ENCODE results near the gene ABHD4. TPM values are rescaled to one million over a fixed set of nuclear protein-coding genes. Genes with fewer than 3 reads are reported as not detected.
"Not testable (repeated sequence)": the region's sequence is repeated elsewhere in the genome, so short reads cannot be mapped to it uniquely, and the experiment has no call there.

The ABHD4 gene
- total RNA-seq, 2 experiments from 2014 or later, result 16.7 to 20.7 TPM

GRCh38 chr14:22564463-22564862 is 33.6 kb upstream of the ABHD4 start:
- Mint-ChIP-seq H3K9me3 (no peaks in the 10 kb centered on the region), H3K4me1 (peaks cover 95% of the 10 kb centered on the region), H3K27ac (peak overlapping the region; percentile 95), H3K4me3 (peak overlapping the region; percentile 42), H3K36me3 (ENCODE audit: low read depth) (peaks cover 43% of the 10 kb centered on the region), H3K27me3 (no peaks in the 10 kb centered on the region)
- ChIA-PET POLR2A (interaction anchor here (1.3 to 26.6 kb wide), 7 partner anchors 11 to 678 kb away, joined by 3 to 1110 read pairs (median 147); partner anchors contain the start of gene DAD1), CTCF (interaction anchor here (0.6 to 11.8 kb wide), 5 partner anchors 6 to 498 kb away, joined by 3 to 593 read pairs (median 3); partner anchors contain the start of gene DAD1)
- DNase-seq, result no peak

- POLR2A ChIA-PET, result interaction anchor here (1.3 to 26.6 kb wide), 9 partner anchors 12 to 567 kb away, joined by 4 to 1110 read pairs (median 40); partner anchors contain the start of genes DAD1, LRP10 and MRPL52
Measured at GRCh38 chr14:22565391-22565945, 32.6 kb upstream of the ABHD4 start.

GRCh38 chr14:22566266-22566665 is 31.8 kb upstream of the ABHD4 start:
- peak overlapping the region; percentile 62 for H3K4me3 Mint-ChIP-seq
- not testable (repeated sequence) for H3K27me3 Mint-ChIP-seq, H3K9me3 Mint-ChIP-seq
- CTCF ChIA-PET, result interaction anchor here (1.0 to 11.8 kb wide), 6 partner anchors 8 to 502 kb away, joined by 3 to 593 read pairs (median 3); no protein-coding TSS in a partner anchor
- peak; percentile 55 for DNase-seq
- peak overlapping the region; percentile 95 for H3K27ac Mint-ChIP-seq
- H3K4me1 Mint-ChIP-seq, result peaks cover 86% of the 10 kb centered on the region
- POLR2A ChIA-PET, result interaction anchor here (1.3 to 26.6 kb wide), 12 partner anchors 13 to 717 kb away, joined by 3 to 1110 read pairs (median 9); partner anchors contain the start of genes DAD1, LRP10 and MRPL52
- H3K36me3 Mint-ChIP-seq (ENCODE audit: low read depth), result peaks cover 54% of the 10 kb centered on the region

More at GRCh38 chr14:22565391-22565945, 32.6 kb upstream of the ABHD4 start:
- peaks cover 91% of the 10 kb centered on the region for H3K4me1 Mint-ChIP-seq
- peak overlapping the region; percentile 62 for H3K4me3 Mint-ChIP-seq
- H3K27ac Mint-ChIP-seq, result peak overlapping the region; percentile 95
- H3K36me3 Mint-ChIP-seq (ENCODE audit: low read depth), result peaks cover 50% of the 10 kb centered on the region
- no peaks in the 10 kb centered on the region for H3K27me3 Mint-ChIP-seq
- H3K9me3 Mint-ChIP-seq, result no peaks in the 10 kb centered on the region
- DNase-seq, result no peak
- CTCF ChIA-PET, result interaction anchor here (0.6 to 11.8 kb wide), 8 partner anchors 7 to 344 kb away, joined by 3 to 593 read pairs (median 3); no protein-coding TSS in a partner anchor

- Mint-ChIP-seq H3K27ac (peak overlapping the region; percentile 95), H3K4me1 (peaks cover 80% of the 10 kb centered on the region), H3K9me3 (no peaks in the 10 kb centered on the region), H3K36me3 (ENCODE audit: low read depth) (peaks cover 55% of the 10 kb centered on the region), H3K27me3 (no peaks in the 10 kb centered on the region), H3K4me3 (peak overlapping the region; percentile 53)
- CTCF ChIA-PET, result interaction anchor here (0.7 to 11.8 kb wide), 7 partner anchors 8 to 569 kb away, joined by 3 to 593 read pairs (median 3); no protein-coding TSS in a partner anchor
- POLR2A ChIA-PET, result interaction anchor here (0.9 to 26.6 kb wide), 14 partner anchors 13 to 726 kb away, joined by 3 to 1110 read pairs (median 6); partner anchors contain the start of genes DAD1, LRP10 and OXA1L
- DNase-seq, result no peak
Measured at GRCh38 chr14:22566845-22567244, 31.3 kb upstream of the ABHD4 start.

- peaks cover 59% of the 10 kb centered on the region for H3K36me3 Mint-ChIP-seq (ENCODE audit: low read depth)
- ChIA-PET CTCF (interaction anchor here (0.6 to 11.8 kb wide), 8 partner anchors 9 to 639 kb away, joined by 3 to 593 read pairs (median 3); no protein-coding TSS in a partner anchor), POLR2A (interaction anchor here (0.7 to 26.6 kb wide), 17 partner anchors 14 to 925 kb away, joined by 3 to 1110 read pairs (median 3); partner anchors contain the start of genes DAD1, LRP10 and OXA1L)
- H3K27ac Mint-ChIP-seq, result peak overlapping the region; percentile 95
- no peaks in the 10 kb centered on the region for H3K27me3 Mint-ChIP-seq
- no peak for DNase-seq
- peak overlapping the region; percentile 53 for H3K4me3 Mint-ChIP-seq
- H3K4me1 Mint-ChIP-seq, result peaks cover 77% of the 10 kb centered on the region
- H3K9me3 Mint-ChIP-seq, result no peaks in the 10 kb centered on the region
Measured at GRCh38 chr14:22567437-22567836, 30.7 kb upstream of the ABHD4 start.

GRCh38 chr14:22569106-22569736 is 28.9 kb upstream of the ABHD4 start:
- Mint-ChIP-seq H3K4me3 (peak overlapping the region; percentile 82), H3K9me3 (no peaks in the 10 kb centered on the region), H3K36me3 (ENCODE audit: low read depth) (peaks cover 64% of the 10 kb centered on the region), H3K27ac (peak overlapping the region; percentile 95), H3K4me1 (peaks cover 75% of the 10 kb centered on the region), H3K27me3 (no peaks in the 10 kb centered on the region)
- DNase-seq, result no peak
- POLR2A ChIA-PET, result interaction anchor here (0.7 to 26.6 kb wide), 34 partner anchors 16 to 846 kb away, joined by 3 to 1110 read pairs (median 8); partner anchors contain the start of genes DAD1, HAUS4 and OXA1L
- CTCF ChIA-PET, result interaction anchor here (0.7 to 11.8 kb wide), 62 partner anchors 10 to 858 kb away, joined by 3 to 593 read pairs (median 8); partner anchors contain the start of genes ABHD4, AJUBA, DAD1 and OXA1L

- Mint-ChIP-seq H3K9me3 (no peaks in the 10 kb centered on the region), H3K27ac (peak overlapping the region; percentile 95), H3K4me1 (peaks cover 75% of the 10 kb centered on the region), H3K27me3 (no peaks in the 10 kb centered on the region), H3K36me3 (ENCODE audit: low read depth) (peaks cover 64% of the 10 kb centered on the region), H3K4me3 (peak overlapping the region; percentile 82)
- no peak for DNase-seq
- CTCF ChIA-PET, result interaction anchor here (0.5 to 11.8 kb wide), 105 partner anchors 9 to 1072 kb away, joined by 3 to 593 read pairs (median 6); partner anchors contain the start of genes ABHD4, AJUBA, DAD1 and MRPL52
- POLR2A ChIA-PET, result interaction anchor here (0.7 to 26.6 kb wide), 41 partner anchors 9 to 846 kb away, joined by 3 to 1110 read pairs (median 7); partner anchors contain the start of genes AJUBA, DAD1, HAUS4 and LRP10
Measured at GRCh38 chr14:22569737-22570131, 28.4 kb upstream of the ABHD4 start.

GRCh38 chr14:22570132-22570949 is 27.8 kb upstream of the ABHD4 start:
- H3K36me3 Mint-ChIP-seq (ENCODE audit: low read depth), result peaks cover 61% of the 10 kb centered on the region
- POLR2A ChIA-PET, result interaction anchor here (0.7 to 26.6 kb wide), 44 partner anchors 8 to 847 kb away, joined by 3 to 1110 read pairs (median 6); partner anchors contain the start of genes ABHD4, AJUBA, DAD1 and HAUS4
- H3K9me3 Mint-ChIP-seq, result no peaks in the 10 kb centered on the region
- no peaks in the 10 kb centered on the region for H3K27me3 Mint-ChIP-seq
- DNase-seq, result peak; percentile 91
- peak overlapping the region; percentile 95 for H3K27ac Mint-ChIP-seq
- H3K4me3 Mint-ChIP-seq, result peak overlapping the region; percentile 82
- CTCF ChIA-PET, result interaction anchor here (0.5 to 11.8 kb wide), 114 partner anchors 9 to 1072 kb away, joined by 3 to 593 read pairs (median 6); partner anchors contain the start of genes ABHD4, AJUBA, DAD1 and MRPL52
- H3K4me1 Mint-ChIP-seq, result peaks cover 70% of the 10 kb centered on the region

GRCh38 chr14:22572562-22573058 is 25.5 kb upstream of the ABHD4 start:
- Mint-ChIP-seq H3K9me3 (no peaks in the 10 kb centered on the region), H3K4me1 (peaks cover 59% of the 10 kb centered on the region), H3K27ac (peak overlapping the region; percentile 16), H3K36me3 (ENCODE audit: low read depth) (peaks cover 70% of the 10 kb centered on the region), H3K27me3 (no peaks in the 10 kb centered on the region), H3K4me3 (no peak overlapping the region)
- ChIA-PET POLR2A (interaction anchor here (0.8 to 15.6 kb wide), 3 partner anchors 10 to 19 kb away, joined by 3 to 794 read pairs (median 103); partner anchors contain the start of gene DAD1), CTCF (interaction anchor here (0.6 to 11.8 kb wide), 11 partner anchors 14 to 485 kb away, joined by 3 to 593 read pairs (median 27); partner anchors contain the start of genes ABHD4, CDH24, DAD1 and RBM23)
- DNase-seq, result no peak

- ChIA-PET CTCF (interaction anchor here (4.8 to 11.8 kb wide), 4 partner anchors 13 to 327 kb away, joined by 27 to 593 read pairs (median 130); partner anchors contain the start of gene DAD1), POLR2A (interaction anchor here (6.1 kb wide), 1 partner anchor 14 kb away, joined by 103 read pairs; the partner anchor contains the start of gene DAD1)
- H3K9me3 Mint-ChIP-seq, result no peaks in the 10 kb centered on the region
- no peaks in the 10 kb centered on the region for H3K27me3 Mint-ChIP-seq
- peaks cover 73% of the 10 kb centered on the region for H3K36me3 Mint-ChIP-seq (ENCODE audit: low read depth)
- H3K4me1 Mint-ChIP-seq, result peaks cover 58% of the 10 kb centered on the region
- H3K4me3 Mint-ChIP-seq, result no peak overlapping the region
- DNase-seq, result no peak
- peak overlapping the region; percentile 27 for H3K27ac Mint-ChIP-seq
Measured at GRCh38 chr14:22573804-22574203, 24.3 kb upstream of the ABHD4 start.

- ChIA-PET CTCF (interaction anchor here (2.8 kb wide), 1 partner anchor 7 kb away, joined by 16 read pairs; no protein-coding TSS in a partner anchor), POLR2A (interaction anchor here (1.5 kb wide), 1 partner anchor 12 kb away, joined by 10 read pairs; the partner anchor contains the start of gene DAD1)
- H3K36me3 Mint-ChIP-seq (ENCODE audit: low read depth), result peaks cover 62% of the 10 kb centered on the region
- H3K27ac Mint-ChIP-seq, result no peak overlapping the region
- no peaks in the 10 kb centered on the region for H3K9me3 Mint-ChIP-seq
- no peaks in the 10 kb centered on the region for H3K27me3 Mint-ChIP-seq
- peaks cover 60% of the 10 kb centered on the region for H3K4me1 Mint-ChIP-seq
- DNase-seq, result no peak
- H3K4me3 Mint-ChIP-seq, result no peak overlapping the region
Measured at GRCh38 chr14:22577334-22577908, 20.7 kb upstream of the ABHD4 start.
